Loucy (cell line): ENCODE results near the gene RIN3.

Experiments used
- H2AFZ ChIP-seq: fragments of 200-600 bp; sonication (generic); 2 replicates; pipeline ENCODE4 v1.6.0; 2016; ENCODE audit warnings: antibody characterized with exemption, mild to moderate bottlenecking, low read length, moderate library complexity
- H3F3A ChIP-seq: fragments of 200-600 bp; 2 replicates; pipeline ENCODE4 v1.6.0; 2016; ENCODE audit warnings: antibody characterized with exemption, low read depth, mild to moderate bottlenecking
- H3K27me3 ChIP-seq: fragments of 200-600 bp; sonication (generic); 2 replicates; pipeline ENCODE4 v1.6.1; 2014; ENCODE audit warnings: low read length, mild to moderate bottlenecking; ENCODE audit not compliant: insufficient read depth, poor library complexity, severe bottlenecking
- H3K36me3 ChIP-seq: fragments of 200-600 bp; sonication (generic); 2 replicates; pipeline ENCODE4 v1.6.1; 2016; ENCODE audit warnings: low read length; ENCODE audit not compliant: insufficient read depth
- H3K4me1 ChIP-seq: fragments of 200-600 bp; sonication (generic); 2 replicates; pipeline ENCODE4 v1.5.1; 2014; ENCODE audit warnings: low read length, mild to moderate bottlenecking; ENCODE audit not compliant: insufficient read depth, poor library complexity, severe bottlenecking
- H3K4me2 ChIP-seq: fragments of 200-600 bp; sonication (generic); 2 replicates; pipeline ENCODE4 v1.6.0; 2014; ENCODE audit warnings: antibody characterized with exemption, low read length, low read depth, mild to moderate bottlenecking; ENCODE audit not compliant: poor library complexity, severe bottlenecking
- H3K4me3 ChIP-seq: fragments of 200-600 bp; sonication (generic); 2 replicates; pipeline ENCODE4 v1.5.1; 2014; ENCODE audit warnings: low read length, mild to moderate bottlenecking, mixed read lengths; ENCODE audit not compliant: poor library complexity, severe bottlenecking
- H3K79me2 ChIP-seq: fragments of 200-600 bp; sonication (generic); 2 replicates; pipeline ENCODE4 v1.6.1; 2014; ENCODE audit warnings: low read length; ENCODE audit not compliant: insufficient read depth
- H3K9ac ChIP-seq: fragments of 200-600 bp; sonication (generic); 2 replicates; pipeline ENCODE4 v1.6.0; 2014; ENCODE audit warnings: mild to moderate bottlenecking, low read depth, low read length, moderate library complexity; ENCODE audit not compliant: poor library complexity, severe bottlenecking
- H3K9me2 ChIP-seq: fragments of 200-600 bp; sonication (generic); replicated peaks from 2 replicates; pipeline ENCODE4 v1.6.1; 2016; ENCODE audit warnings: low read depth, low read length, mixed read lengths
- H3K9me3 ChIP-seq: fragments of 200-600 bp; sonication (generic); 2 replicates; pipeline ENCODE4 v1.6.1; 2014; ENCODE audit warnings: mild to moderate bottlenecking, antibody characterized with exemption, low read length, low read depth; ENCODE audit not compliant: insufficient read depth
- H4K20me1 ChIP-seq: fragments of 200-600 bp; sonication (generic); 2 replicates; pipeline ENCODE4 v1.6.0; 2014; ENCODE audit warnings: antibody characterized with exemption, low read length, mild to moderate bottlenecking; ENCODE audit not compliant: insufficient read depth, poor library complexity, severe bottlenecking
- EZH2phosphoT487 ChIP-seq: fragments of 200-600 bp; IDR thresholded peaks from 2 replicates; pipeline ENCODE4 v1.6.1; 2018; ENCODE audit warnings: antibody characterized with exemption, mild to moderate bottlenecking, moderate library complexity, borderline replicate concordance
- TF ChIP-seq, protein P1 (sequence below): fragments of 200-600 bp; sonication (generic); conservative IDR thresholded peaks from 2 replicates; pipeline ENCODE4 v1.5.1; 2014; ENCODE audit warnings: mild to moderate bottlenecking, antibody characterized with exemption, low read length

RIN3 gene

DNA sequence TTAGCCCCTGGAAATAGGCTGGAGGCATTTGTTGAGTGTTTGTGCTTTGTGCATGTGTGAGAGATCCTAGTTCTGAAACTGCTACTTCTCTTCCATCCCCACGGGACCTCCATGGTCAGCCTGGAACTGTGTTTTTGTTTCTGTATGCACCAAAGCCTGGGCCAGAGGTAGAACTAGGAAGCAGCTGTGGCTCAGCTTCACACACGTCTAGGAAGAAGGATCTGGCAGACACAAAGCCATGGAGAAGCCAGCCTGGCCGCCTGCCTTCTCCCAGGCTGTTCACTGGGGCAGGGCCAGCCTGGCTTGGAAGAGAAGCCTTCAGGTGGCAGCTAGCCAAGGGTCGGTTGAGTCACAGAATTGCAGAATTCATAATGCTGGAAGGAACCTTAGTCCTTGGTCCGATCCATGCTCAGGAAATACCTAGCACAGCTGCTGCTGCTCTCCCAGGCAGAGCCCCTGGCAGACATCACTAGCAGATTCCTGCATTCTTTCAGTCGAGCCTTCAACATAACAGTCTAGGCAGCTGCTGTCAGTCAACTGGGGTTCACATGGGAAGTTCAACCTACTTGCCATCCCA lies 27.0 kb downstream of the RIN3 start:
- H3K9me3 ChIP-seq = no peaks in the 10 kb centered on the region
- H3K4me2 ChIP-seq = peak overlapping the region; percentile 52
- H3F3A ChIP-seq = no peaks in the 10 kb centered on the region
- H3K79me2 ChIP-seq = peaks cover 91% of the 10 kb centered on the region
- no peak overlapping the region for H2AFZ ChIP-seq
- peak overlapping the region; percentile 66 for H3K9ac ChIP-seq
- H3K4me3 ChIP-seq = peak overlapping the region; percentile 61
- no peak for TF ChIP-seq EZH2phosphoT487
- TF ChIP-seq, protein P1, sequence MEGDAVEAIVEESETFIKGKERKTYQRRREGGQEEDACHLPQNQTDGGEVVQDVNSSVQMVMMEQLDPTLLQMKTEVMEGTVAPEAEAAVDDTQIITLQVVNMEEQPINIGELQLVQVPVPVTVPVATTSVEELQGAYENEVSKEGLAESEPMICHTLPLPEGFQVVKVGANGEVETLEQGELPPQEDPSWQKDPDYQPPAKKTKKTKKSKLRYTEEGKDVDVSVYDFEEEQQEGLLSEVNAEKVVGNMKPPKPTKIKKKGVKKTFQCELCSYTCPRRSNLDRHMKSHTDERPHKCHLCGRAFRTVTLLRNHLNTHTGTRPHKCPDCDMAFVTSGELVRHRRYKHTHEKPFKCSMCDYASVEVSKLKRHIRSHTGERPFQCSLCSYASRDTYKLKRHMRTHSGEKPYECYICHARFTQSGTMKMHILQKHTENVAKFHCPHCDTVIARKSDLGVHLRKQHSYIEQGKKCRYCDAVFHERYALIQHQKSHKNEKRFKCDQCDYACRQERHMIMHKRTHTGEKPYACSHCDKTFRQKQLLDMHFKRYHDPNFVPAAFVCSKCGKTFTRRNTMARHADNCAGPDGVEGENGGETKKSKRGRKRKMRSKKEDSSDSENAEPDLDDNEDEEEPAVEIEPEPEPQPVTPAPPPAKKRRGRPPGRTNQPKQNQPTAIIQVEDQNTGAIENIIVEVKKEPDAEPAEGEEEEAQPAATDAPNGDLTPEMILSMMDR = no peak
- no peaks in the 10 kb centered on the region for H3K36me3 ChIP-seq
- H3K9me2 ChIP-seq = no peaks in the 10 kb centered on the region
- no peaks in the 10 kb centered on the region for H4K20me1 ChIP-seq
- no peaks in the 10 kb centered on the region for H3K27me3 ChIP-seq
- H3K4me1 ChIP-seq = peaks cover 71% of the 10 kb centered on the region

DNA sequence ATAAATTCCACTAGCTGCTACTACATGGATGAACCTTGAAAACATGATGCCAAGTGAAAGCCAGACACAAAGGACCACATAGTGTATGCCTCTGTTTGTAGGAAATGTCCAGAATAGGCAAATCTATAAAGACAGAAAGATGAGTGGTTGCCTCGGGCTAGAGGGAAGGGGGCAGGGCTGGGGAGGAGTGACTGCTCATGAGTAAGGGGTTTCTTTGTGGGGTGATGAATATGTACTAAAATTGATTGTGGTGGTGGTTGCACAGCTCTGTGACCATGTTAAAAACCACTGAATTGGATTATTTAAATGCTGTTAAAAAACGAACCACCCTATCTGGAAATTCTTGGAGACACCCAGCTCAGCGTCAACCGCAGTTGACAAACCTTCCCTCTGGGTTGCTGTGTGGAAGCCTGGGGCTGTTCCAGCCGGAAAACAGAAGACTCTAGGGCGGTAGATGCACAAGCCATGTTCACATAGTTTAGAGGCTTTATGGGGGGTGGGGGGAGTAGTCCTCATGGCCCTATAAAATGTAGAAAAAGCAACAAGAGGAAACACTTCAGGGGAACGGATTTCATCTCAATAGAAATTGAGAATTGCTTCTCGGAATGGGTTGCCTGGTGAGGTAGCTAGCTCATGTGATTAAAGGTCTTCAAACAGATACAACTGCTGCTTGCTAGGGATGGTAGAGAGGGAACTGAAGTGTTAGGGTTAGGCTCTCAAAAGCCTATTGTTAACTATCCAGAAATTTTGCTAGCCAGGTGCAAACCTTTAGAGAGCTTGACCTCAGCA lies 29.4 kb downstream of the RIN3 start:
- Histone ChIP-seq H4K20me1 (peaks cover 5% of the 10 kb centered on the region), H3K9ac (peak overlapping the region; percentile 7), H3F3A (no peaks in the 10 kb centered on the region), H3K79me2 (peaks cover 86% of the 10 kb centered on the region), H3K27me3 (no peaks in the 10 kb centered on the region), H3K36me3 (no peaks in the 10 kb centered on the region), H3K4me1 (peaks cover 57% of the 10 kb centered on the region), H3K4me2 (peak overlapping the region; percentile 70), H3K9me3 (no peaks in the 10 kb centered on the region), H3K4me3 (peak overlapping the region; percentile 60), H3K9me2 (no peaks in the 10 kb centered on the region), H2AFZ (0 out of 2 replicates have a peak overlapping the region, but pooled peaks have one; percentile 19)
- TF ChIP-seq, protein P1 = no peak
- no peak for TF ChIP-seq EZH2phosphoT487

DNA sequence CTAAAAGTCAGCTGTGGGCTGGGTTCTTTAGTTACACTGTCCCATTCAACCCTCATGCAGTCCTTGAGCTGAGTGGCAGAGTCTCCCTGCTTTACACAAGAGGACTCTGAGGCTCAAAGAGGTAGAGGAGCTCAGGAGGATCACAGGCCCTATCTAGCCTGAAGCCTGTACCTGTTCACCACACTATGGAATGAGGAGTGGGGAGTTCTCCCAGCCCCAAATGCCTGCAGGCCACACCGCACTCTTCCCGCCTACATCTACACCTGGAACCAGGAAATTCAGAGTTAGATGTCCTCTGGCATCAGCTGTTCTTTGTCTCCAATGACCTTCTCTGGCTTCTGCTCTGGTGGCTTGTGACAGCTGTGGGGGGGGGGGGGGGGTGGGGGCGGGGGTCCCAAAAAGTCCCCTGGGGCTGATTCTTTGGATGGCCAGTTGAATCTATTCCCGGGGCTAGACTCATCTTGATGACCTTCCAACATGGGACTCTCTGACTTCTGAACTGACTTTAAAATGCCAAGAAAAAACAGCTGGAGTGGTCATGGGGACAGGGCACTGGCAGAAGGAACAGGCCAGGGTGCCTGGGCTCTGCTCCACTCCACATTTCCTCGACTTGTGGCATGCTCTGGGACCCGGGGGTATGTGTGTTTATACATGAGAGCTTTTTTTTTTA lies 30.6 kb downstream of the RIN3 start:
- Histone ChIP-seq H3K4me1 (peaks cover 45% of the 10 kb centered on the region), H3K79me2 (peaks cover 86% of the 10 kb centered on the region), H3K9me3 (no peaks in the 10 kb centered on the region), H2AFZ (no peak overlapping the region), H3K27me3 (no peaks in the 10 kb centered on the region), H3F3A (no peaks in the 10 kb centered on the region), H4K20me1 (peaks cover 8% of the 10 kb centered on the region), H3K36me3 (peaks cover 4% of the 10 kb centered on the region; the same call in 1 of the 2 replicates), H3K4me2 (peak overlapping the region; percentile 70), H3K4me3 (no peak overlapping the region), H3K9me2 (no peaks in the 10 kb centered on the region), H3K9ac (peak overlapping the region; percentile 7)
- no peak for TF ChIP-seq EZH2phosphoT487
- TF ChIP-seq, protein P1 = no peak
